GM04504 (cell line): ENCODE results near the gene HDAC4.

Source experiments
- DNase-seq: peaks from one replicate; pipeline ENCODE4 v3.0.0-alpha.2; 2012; ENCODE audit warnings: low read depth

Gene HDAC4

DNA sequence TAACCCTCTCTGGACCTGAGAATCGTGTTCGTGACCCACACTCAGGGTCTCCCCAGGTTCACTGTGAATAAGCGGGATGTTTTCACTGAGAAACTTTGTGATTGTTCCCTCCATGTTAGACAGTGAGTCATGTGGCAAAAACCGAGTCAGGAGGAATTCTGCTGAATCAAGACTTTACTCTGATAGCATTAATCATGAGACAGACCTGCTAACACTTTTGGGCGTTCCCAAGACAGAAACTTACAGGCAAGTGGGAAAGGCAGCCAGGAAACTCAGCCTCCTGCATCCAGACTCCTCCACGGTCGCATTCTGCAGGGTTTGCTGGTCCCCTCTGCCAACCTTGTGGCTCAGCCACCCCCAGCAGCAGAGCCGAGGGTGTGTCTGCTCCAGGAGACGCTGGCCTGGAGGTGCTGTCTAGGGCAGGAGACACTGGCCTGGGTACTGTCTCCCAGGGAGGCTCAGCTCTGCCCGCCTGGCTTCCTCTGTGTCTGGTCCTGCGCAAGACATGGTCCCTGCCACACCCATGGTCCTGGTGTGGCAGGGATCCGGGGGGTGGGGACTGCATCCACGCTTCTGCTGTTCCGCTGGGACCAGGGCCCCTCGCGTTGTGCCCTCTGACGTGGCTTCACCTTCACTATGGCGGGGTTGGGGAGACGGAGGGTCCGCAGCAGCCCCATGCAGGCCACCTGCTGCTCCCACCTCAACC, 375.6 kb downstream of the HDAC4 start:
- peak; percentile 28 for DNase-seq

DNA sequence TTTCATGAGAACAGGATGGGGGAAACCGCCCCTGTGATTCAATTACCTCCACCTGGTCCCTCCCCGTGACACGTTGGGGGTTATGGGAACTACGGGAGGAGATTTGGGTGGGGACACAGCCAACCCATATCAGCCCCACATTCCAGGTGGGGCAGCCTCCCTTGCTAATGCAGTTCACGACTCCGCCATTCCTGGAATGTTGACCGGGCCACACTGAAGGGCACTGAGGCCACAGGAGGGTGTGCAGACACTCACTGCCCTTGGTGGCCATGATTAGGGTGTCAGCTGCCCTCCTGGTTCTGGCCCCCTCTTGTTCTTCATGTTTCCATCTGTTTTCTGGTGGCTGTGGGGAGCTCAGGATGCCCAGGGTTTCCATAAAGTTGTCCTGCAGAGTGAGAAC, 376.6 kb downstream of the HDAC4 start:
- no peak for DNase-seq

DNA sequence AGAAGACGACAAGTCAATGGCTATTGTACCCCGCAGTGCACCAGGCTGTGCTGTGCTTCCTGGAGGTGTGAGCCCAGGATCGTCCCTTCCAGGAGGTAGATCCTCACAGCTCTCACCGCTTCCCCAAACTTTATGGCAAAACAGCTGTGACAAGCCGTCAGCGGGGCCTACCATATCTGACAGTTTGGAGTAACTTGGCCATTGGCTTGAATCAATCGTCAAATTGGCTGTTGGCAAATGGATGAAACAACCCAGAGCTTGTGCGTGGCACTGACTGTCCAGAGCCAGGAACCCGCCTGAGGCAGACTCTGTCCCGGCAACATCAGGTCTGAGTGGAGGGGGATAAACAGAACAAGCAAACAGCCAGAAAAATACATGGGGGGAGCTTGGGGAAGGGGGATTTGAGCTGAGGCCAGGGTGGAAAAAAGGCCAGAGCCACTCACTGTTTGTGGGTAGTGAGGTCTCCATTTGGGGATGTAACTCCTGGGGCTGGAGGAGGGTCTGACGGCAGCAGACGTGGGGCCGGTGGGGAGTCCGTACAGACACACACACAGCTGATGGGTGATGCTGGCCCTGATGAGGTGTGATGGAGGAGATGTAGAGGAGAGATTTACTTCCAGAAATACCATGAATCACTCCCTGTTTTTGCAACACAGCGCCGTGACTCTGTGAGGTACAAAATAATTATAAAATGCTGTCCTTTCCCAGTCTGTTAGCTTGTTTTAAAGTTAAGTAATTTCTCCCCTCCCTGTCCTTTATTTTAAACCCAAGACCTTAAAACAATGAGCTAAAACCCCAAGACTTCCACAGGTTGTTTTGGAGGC, 378.2 kb downstream of the HDAC4 start:
- no peak for DNase-seq

DNA sequence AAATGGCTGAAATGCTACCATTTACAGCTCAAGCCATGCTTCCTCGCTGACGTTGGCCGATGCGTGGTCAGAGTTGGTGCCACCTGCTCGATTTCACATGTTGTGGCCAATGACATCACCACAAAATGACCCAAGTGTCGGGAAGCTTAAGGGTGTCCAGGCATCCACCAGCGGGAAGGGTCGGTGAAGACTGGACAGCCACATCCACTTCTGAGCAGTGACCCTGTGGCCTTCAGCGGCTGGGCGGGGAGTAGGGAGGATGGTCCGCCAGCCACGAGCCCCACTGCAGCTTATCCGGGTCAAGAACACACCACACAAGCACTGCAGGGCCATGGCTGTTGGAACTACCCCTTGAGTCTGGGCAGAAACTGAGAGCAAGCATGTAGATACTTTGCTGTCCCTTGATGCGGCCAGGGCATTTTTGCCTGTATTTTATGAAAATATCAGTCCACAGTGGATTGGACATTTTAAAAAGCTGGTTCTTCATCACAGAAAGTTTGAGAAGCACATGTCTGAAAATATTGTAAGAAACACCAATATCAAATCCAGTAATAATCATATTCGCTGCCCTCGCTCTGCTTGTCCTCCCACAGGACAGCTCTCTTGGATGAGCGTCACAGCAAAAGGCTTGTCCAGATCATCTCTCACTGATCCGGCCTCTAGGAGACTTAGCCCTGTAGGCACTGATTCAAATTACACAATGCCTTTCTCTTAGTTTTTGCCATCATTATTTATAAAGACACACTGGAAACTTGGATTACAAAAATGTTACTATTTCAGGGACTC, 379.0 kb downstream of the HDAC4 start:
- DNase-seq: no peak

DNA sequence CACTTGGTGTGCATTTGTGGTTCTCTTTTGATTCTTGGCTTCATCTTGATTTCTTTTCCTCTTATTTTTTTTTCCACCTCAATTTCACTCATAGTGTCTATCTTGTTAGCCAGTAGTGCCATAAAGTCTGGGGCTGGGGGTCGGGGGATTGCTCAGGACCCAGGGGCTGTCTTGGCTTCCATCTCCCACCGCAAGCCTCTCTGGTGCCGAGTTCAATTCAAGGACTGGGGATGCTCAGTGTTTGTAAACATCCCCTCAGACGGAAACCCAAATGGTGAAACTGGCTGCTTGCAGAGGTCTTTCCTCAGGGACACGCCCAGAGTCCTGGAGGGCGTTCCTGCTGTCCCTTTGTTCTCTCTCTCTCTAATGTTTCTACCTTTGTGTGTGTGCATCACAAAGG, 379.6 kb downstream of the HDAC4 start:
- no peak for DNase-seq

DNA sequence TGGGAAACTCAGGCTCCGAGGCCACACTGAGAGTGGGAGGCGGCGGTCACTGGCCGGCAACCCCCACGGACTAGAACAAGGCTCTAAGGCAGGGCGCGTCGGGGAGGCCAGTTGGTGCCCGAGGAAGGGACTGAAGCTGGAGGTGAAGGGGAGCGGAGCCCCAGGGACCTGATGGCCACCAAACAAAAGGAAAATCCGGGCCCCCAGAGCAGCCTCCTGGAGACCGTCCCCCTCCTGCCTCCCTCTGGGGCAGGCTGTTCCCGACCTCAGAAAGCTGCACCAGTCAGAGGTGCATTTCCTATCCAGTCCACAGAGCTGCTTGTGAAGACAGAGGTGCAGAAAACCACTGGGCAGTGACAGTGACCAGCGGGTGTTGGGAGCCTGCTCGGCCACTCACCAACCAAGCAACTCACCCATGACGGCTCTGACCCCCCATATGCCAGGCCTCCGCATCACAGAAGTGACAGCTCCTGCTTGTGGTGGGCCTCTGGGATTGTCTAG, 380.2 kb downstream of the HDAC4 start:
- no peak for DNase-seq

DNA sequence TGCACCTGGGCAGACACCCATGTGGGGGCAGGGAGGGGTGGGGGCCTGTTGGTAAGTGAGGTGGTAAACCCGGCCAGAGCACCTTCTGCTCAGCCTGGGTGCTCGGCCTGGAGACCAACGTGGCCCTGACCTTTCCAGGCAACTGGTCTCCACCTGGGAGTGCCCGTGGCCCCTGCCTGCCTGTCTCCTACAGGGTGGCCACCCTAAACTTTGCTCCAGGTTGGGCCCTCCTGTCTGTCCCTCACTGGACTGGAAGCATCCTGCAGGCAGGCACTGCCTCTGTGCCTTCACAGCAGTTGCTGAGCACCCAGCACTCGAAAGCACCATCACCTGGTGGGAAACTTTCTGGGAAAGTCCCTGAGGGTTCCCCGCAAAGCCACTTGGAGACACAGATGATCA, 381.6 kb downstream of the HDAC4 start:
- no peak for DNase-seq

DNA sequence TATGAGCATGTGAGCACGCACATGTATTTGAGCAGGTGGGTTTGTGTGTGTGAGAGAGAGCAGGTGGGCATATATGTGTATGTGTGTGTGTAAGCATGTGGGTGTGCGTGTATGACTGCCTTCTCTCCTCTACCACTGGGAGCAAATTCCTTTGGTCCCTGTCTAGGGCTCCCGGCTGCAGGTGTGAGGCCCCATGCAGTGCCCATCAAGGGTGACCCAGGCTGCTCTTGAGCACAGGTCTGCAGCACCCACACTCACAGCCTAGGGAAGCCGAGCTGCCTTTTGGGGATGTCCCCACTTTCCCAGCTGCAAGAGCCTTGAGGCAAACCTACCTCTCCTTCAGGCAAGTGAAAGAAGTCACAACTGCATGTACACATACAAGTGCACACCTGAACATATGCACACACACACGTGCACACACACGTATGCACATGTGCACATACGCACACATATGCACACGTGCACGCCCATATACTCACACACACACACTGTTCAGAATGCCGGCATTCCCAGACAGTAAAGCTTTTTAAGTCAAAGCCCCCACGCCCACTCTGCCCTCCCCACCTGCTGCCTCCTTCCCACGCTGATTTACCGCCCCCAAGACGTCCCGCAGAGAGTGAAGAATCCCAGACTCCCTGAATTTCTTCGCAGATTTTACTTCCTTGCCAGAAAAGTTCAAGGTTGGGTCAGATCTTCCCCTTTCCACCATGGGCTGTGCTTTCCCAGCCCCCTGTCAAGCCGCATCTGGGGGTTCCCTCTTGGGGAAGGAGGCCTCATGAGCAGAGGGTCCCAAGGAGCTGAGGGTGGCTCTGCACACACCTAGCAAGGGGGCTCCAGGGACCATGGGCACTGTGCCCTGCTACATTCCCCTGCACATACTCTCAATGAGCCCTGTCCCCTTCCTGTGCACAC, 382.3 kb downstream of the HDAC4 start:
- DNase-seq: no peak

DNA sequence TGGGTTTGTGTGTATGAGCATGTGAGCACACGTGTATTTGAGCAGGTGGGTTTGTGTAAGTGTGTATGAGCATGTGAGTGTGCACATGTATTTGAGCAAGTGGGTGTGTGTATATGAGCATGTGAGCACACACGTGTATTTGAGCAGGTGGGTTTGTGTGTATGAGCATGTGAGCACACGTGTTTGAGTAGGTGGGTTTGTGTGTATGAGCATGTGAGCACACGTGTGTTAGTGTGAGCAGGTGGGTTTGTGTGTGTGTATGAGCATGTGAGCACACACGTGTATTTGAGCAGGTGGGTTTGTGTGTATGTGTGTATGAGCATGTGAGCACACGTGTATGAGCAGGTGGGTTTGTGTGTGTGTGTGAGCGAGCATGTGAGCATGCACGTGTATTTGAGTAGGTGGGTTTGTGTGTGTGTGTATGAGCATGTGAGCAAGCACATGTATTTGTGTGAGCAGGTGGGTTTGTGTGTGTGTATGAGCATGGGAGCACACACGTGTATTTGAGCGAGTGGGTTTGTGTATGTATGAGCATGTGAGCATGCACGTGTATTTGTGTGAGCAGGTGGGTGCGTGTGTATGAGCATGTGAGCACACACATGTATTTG, 383.2 kb downstream of the HDAC4 start:
- DNase-seq: no peak

DNA sequence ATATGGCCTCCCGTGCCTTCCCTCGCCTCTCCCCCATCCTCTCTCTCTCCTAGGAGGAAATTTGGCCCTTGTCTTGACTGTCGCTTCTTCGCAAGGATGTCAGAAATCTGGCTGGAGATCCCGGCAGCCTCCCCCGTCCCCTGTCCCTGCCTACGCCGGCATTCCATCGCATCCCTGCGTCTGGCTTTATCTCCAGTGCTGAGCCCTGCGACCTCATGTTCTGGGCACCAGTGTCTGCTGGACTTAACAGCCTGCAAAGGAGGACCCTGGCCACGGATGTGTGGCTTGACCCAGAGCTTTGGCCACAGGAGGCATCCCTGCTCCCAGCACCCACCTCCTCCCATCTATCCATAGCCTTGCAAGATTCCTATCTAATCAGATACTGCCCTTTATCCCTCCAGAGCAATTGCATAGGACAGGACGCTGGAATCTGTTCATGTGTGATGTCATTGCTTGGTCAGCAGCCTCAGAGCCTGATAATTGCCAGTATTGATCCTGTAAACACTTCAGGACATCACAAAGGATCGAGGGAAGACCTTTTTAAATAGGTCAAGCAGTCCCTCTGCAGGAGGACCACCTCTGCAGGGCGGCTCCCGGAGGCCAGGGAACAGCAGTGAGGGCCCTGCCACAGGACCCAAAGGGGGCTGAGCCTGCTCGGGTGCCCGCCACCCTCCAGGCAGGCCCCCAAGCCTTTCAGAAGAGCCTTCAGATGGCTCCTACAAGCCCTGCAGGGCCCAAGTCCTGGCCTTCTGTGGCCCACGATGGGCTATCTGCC, 384.7 kb downstream of the HDAC4 start:
- DNase-seq: no peak

DNA sequence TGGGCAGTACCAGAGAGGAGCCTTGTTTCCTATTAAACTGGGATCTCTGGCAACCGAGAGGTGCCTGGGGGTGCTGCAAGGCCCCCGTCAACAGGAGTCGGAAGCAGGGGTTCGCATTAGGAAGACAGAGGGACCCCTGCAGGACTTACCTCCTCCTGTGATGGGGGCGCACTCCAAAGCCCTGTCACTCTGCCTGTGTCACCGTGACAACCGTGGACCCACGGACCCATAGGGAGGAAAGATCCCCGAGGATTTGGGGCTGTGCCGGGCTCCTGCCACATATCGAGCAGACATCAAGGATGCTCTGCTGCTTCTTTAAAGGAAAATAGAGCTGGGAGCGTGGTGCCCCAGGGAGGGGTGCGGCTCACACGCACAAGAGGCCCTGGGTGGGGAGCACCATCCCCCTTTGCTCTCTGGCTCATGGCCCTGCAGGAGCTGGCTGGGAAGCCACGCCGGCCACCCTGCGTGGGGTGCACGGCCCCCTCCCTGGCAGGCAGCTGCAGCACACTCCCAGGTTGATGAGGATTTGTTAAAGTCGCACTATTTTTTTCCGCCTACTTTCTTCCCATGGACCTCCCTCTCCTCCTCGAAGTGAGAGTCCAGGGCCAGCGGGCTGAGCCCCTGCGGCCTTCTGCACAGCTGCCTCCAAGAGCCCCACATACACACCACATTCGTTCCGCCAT, 385.5 kb downstream of the HDAC4 start:
- DNase-seq: no peak

DNA sequence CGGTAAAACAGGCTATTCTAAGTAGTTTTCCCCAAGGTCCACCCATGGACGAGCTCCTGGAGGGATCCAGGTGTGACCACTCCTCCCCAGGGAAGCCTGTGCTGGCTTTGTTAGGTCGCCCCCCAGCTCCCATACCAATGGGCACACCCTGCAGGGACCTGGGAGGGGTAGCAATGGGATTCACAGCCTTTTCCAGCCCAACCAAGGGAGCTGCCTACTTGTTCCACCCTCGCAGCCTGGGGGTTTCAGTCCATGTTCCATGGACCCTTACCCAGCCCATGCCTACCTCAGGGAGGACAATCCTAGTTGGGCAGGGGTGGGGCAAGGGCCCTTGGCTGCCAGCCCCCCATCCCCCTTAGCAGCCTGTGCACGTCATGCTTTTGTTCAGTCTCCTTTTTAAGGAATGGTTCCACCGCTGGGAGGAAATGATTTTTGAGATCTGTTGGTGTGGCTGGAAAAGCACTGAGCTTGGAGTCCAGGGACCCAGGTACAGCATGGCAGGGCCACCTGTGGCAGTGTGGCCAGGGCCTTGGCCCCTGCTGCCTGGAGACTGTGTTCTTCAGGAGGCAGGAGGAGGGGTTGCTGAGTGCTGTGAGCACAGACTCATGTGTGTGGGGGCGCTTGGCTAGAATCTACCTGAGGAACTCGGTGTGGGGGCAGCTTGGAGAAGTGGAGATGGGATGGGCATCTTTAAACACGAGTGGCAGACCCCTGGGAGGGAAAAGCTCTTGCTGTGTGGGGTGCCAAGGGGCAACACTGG, 386.2 kb downstream of the HDAC4 start:
- DNase-seq: no peak

DNA sequence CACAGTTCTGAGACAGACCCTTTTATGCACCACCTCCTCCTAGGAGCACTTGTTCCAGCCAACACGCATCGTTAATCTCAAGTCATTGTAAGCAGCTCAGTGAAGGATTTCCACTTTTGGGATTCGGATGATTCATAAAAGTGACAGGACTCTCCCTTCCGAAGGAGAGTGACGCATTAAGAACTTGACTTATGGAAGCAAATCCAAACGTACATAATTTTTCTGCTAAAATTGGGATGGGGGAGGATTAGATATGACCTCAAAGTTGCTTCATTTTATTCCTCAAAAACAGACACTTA, 387.2 kb downstream of the HDAC4 start:
- no peak for DNase-seq

DNA sequence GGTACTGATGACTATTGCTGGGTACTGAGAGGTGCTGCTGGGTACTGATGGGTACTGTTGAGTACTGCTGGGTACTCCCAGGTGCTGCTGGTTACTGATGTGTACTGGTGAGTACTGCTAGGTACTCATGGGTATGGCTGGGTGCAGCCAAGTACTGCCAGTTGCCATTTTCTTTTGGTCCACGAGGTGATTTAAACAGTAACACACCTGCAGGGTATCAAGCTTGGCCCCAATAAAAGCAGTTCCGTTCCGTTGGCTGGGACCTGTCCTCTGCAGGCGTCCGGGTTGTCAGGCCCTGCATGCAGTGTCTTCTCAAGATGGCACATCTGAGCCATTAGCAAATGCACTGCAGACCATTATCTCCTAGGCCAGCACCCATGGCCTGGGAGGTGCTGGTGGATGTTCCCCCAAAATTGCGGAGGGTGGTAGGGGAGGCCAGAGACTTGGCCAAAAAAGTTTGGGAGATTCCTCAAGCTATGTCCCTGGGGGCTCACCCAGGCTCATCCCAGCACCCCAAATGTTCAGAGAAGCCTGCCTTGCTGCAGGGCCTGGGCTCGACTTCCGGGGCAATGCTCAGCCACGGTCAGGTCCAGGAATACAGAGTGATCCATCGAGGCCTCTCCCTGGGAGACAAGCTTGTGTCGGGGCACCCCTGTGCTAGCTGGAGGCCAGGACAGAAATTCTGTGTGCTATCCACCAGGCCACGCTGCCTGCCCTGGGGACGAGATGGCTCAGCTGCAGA, 387.7 kb downstream of the HDAC4 start:
- no peak for DNase-seq

DNA sequence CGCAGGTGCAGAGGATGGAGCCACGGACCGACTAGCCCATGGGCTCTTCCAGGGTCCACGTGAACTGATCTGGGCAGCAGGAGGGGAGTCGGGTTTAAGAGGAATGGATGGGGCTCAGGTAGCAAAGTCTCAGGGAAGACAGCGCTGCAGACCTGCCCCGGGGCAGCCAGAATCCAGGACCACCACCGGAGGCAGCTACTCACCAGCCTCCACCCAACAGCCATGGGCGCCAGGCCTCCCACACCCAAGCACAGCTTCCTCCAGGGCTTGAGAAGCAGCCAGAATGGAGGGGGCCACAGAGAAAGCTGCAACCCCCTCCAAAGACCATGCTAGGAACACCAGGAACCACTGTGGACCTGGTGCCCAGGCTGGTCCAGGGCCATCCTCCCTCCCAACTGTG, 388.6 kb downstream of the HDAC4 start:
- DNase-seq: no peak

DNA sequence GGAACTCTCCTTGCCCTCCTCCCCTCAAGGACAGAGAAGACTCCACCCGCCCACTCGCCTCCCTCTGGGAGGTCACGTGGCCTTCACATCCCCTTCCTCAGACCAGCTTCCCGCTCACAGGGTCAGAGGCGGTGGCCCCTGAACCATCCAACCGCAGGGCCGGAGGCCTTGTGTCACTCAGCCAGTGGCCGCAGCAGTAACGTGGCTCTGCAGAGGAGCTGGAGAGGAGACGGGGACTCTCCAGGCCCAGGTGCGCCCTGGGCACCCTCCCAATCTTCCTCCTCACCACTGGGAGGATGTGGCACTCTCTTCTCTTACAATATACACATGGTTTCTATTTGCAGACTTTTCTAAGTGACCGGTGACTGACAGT, 391.2 kb downstream of the HDAC4 start:
- no peak for DNase-seq

DNA sequence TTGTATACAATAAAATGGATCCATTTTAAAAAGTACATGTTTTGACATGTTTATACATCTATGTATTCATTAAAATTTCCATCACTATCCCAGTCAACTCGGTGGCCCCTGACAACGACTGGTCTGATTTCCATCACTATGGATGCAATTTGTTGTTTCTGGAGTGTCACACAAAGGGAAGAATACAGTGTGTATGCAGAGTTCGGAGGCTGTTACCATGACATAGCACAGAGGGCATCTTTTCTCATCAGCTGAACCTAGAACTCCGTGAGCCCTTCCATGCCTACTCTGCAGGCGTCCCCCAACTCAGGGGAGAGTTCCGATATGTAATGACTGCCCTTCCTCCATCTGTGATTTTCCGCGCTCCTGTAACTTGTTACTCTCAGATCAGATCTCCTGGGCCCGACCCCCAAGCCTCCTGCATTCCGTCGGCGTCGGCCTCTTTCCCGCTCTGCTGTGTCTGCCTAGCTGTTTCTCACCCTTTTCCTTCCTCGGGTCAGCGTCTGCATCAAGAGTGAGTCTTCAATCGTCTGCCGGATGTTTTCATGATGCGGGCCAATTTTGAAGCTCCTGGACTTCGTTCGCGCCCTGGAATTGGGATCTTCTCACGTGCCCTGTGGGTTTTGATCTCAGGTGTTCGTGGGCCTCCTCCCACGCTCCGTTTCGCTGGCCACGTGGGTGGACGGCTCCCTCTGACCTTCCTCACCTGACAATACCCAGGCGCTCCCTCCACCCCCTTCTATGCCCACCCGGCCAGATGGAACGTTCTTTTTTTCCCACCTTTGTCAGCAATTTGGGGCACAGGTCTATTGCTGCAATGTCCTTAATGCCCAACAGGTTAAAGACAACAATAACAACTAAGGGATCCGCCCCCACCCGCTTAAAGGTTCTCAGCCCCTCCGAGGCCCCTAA, 391.9 kb downstream of the HDAC4 start:
- DNase-seq: no peak

DNA sequence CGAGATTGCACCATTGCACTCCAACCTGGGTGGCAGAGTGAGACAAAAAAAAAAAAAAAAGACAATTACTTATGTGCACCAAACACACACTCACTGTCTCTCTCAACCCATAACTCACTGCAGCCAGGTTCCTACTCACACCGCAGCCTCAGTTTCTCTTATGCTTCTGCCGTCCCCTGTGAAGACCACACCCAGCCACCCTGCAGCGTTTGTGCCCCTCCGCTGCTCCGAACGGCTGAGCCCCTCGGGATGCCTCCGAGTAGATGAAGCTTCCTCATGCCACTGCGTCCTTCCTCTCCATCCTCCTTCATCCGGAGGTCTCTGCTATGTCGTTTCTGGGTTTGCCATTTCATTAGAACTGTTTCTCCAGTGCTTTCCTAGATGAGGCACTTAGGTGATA, 392.8 kb downstream of the HDAC4 start:
- DNase-seq: no peak
